DOHH2 (cell line): ENCODE results near the gene AXIN1.

Experiments
- H3F3A ChIP-seq: fragments of 200-600 bp; sonication (generic), shearing (Covaris generic); 2 replicates; pipeline ENCODE4 v1.6.0; 2016; ENCODE audit warnings: antibody characterized with exemption, mild to moderate bottlenecking; ENCODE audit not compliant: control insufficient read depth, insufficient read depth
- H3K27ac ChIP-seq: fragments of 200-600 bp; sonication (generic); 2 replicates; pipeline ENCODE4 v1.5.1; 2014; ENCODE audit warnings: low read depth, mild to moderate bottlenecking, low read length, moderate library complexity
- H3K27me3 ChIP-seq: fragments of 200-600 bp; sonication (generic); 2 replicates; pipeline ENCODE4 v1.6.1; 2014; ENCODE audit warnings: mild to moderate bottlenecking, low read length, mixed read lengths; ENCODE audit not compliant: control insufficient read depth
- H3K36me3 ChIP-seq: fragments of 200-600 bp; sonication (generic); 2 replicates; pipeline ENCODE4 v1.6.1; 2014; ENCODE audit warnings: mild to moderate bottlenecking, low read length, moderate library complexity, mixed read lengths; ENCODE audit not compliant: control insufficient read depth
- H3K4me1 ChIP-seq: fragments of 200-600 bp; sonication (generic); 2 replicates; pipeline ENCODE4 v1.6.1; 2014; ENCODE audit warnings: mild to moderate bottlenecking, low read length, mixed read lengths; ENCODE audit not compliant: control insufficient read depth
- H3K4me2 ChIP-seq: fragments of 200-600 bp; sonication (generic); 2 replicates; pipeline ENCODE4 v1.6.0; 2014; ENCODE audit warnings: mild to moderate bottlenecking, low read length, moderate library complexity
- H3K4me3 ChIP-seq: fragments of 200-600 bp; sonication (generic); 2 replicates; pipeline ENCODE4 v1.5.1; 2014; ENCODE audit warnings: mild to moderate bottlenecking, low read length, mixed read lengths
- H3K79me2 ChIP-seq: fragments of 200-600 bp; sonication (generic); 2 replicates; pipeline ENCODE4 v1.6.1; 2014; ENCODE audit warnings: mild to moderate bottlenecking, low read length, mixed read lengths; ENCODE audit not compliant: control insufficient read depth
- H3K9me2 ChIP-seq: fragments of 200-600 bp; sonication (generic); replicated peaks from 2 replicates; pipeline ENCODE4 v1.6.1; 2014; ENCODE audit warnings: mild to moderate bottlenecking, low read length, mixed read lengths; ENCODE audit not compliant: control insufficient read depth
- H3K9me3 ChIP-seq: fragments of 200-600 bp; sonication (generic); 2 replicates; pipeline ENCODE4 v1.6.1; 2014; ENCODE audit warnings: antibody characterized with exemption, low read length, mixed read lengths; ENCODE audit not compliant: control insufficient read depth, insufficient read depth
- H4K20me1 ChIP-seq: fragments of 200-600 bp; sonication (generic); 2 replicates; pipeline ENCODE4 v1.6.0; 2014; ENCODE audit warnings: low read depth, mild to moderate bottlenecking, antibody characterized with exemption, low read length, moderate library complexity; ENCODE audit not compliant: control insufficient read depth, insufficient read depth
- EZH2phosphoT487 ChIP-seq: fragments of 200-600 bp; sonication (generic); IDR thresholded peaks from 2 replicates; pipeline ENCODE4 v1.6.1; 2017; ENCODE audit warnings: borderline replicate concordance, mild to moderate bottlenecking, antibody characterized with exemption, low read length, moderate library complexity, mixed read lengths
- TF ChIP-seq, protein P1 (sequence below): fragments of 200-600 bp; sonication (generic); IDR thresholded peaks from one replicate; pipeline ENCODE4 v1.5.1; 2014; ENCODE audit warnings: antibody characterized with exemption, mild to moderate bottlenecking, low read depth, low read length; ENCODE audit not compliant: poor library complexity, severe bottlenecking

Gene AXIN1

DNA sequence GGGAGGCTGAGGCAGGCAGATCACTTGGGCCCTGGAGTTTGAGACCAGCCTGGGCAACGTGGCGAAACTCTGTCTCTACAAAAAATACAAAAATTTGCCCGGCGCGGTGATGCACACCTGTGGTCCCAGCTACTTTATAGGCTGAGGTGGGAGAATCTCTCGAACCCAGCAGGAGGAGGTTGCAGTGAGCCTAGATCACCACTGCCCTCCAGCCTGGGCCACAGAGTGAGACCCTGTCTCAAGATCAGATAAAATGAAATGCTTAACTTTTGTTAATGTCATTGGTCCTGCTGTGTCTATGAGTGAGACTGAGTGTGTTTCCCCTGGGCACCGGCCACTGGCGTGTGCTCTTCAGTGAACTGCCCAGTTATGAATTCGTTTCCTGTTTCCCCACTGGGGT is 107.4 kb downstream of the AXIN1 start:
- Histone ChIP-seq H3K4me2 (no peak overlapping the region), H3K27ac (no peak overlapping the region), H3K9me3 (no peaks in the 10 kb centered on the region), H3K36me3 (no peaks in the 10 kb centered on the region), H3K79me2 (peaks cover 15% of the 10 kb centered on the region), H3K9me2 (no peaks in the 10 kb centered on the region), H3F3A (no peaks in the 10 kb centered on the region), H3K27me3 (no peaks in the 10 kb centered on the region), H3K4me1 (peaks cover 4% of the 10 kb centered on the region; the same call in 1 of the 2 replicates), H4K20me1 (peaks cover 2% of the 10 kb centered on the region; the same call in 1 of the 2 replicates), H3K4me3 (no peak overlapping the region)
- no peak for TF ChIP-seq EZH2phosphoT487
- TF ChIP-seq, protein P1, sequence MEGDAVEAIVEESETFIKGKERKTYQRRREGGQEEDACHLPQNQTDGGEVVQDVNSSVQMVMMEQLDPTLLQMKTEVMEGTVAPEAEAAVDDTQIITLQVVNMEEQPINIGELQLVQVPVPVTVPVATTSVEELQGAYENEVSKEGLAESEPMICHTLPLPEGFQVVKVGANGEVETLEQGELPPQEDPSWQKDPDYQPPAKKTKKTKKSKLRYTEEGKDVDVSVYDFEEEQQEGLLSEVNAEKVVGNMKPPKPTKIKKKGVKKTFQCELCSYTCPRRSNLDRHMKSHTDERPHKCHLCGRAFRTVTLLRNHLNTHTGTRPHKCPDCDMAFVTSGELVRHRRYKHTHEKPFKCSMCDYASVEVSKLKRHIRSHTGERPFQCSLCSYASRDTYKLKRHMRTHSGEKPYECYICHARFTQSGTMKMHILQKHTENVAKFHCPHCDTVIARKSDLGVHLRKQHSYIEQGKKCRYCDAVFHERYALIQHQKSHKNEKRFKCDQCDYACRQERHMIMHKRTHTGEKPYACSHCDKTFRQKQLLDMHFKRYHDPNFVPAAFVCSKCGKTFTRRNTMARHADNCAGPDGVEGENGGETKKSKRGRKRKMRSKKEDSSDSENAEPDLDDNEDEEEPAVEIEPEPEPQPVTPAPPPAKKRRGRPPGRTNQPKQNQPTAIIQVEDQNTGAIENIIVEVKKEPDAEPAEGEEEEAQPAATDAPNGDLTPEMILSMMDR, result no peak

DNA sequence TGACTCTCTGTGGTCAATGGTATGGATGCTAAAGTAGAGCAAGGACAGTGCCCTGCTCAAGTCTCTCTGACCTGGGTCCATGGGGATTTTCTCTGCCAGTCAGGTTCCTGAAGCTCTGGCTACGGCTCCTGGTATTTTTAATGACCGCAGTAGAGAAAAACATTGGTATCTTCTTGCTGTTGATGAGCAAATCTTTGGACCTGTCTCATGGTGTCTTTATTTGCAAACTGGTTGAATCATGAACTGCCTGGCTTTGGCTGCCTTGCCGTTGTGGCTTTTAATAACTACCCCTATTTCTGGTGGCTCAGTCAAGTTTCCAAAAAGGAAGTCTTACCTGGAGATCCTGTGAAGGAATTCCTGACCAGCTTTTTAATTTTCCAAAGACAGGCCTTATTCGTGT is 109.2 kb downstream of the AXIN1 start:
- Histone ChIP-seq H3K36me3 (no peaks in the 10 kb centered on the region), H3K4me2 (no peak overlapping the region), H3K27ac (no peak overlapping the region), H3K4me3 (no peak overlapping the region), H3K9me2 (no peaks in the 10 kb centered on the region), H4K20me1 (peaks cover 2% of the 10 kb centered on the region; the same call in 1 of the 2 replicates), H3K27me3 (no peaks in the 10 kb centered on the region), H3F3A (no peaks in the 10 kb centered on the region), H3K79me2 (peaks cover 21% of the 10 kb centered on the region), H3K4me1 (peaks cover 4% of the 10 kb centered on the region; the same call in 1 of the 2 replicates), H3K9me3 (no peaks in the 10 kb centered on the region)
- TF ChIP-seq, protein P1, result no peak
- TF ChIP-seq EZH2phosphoT487, result no peak

DNA sequence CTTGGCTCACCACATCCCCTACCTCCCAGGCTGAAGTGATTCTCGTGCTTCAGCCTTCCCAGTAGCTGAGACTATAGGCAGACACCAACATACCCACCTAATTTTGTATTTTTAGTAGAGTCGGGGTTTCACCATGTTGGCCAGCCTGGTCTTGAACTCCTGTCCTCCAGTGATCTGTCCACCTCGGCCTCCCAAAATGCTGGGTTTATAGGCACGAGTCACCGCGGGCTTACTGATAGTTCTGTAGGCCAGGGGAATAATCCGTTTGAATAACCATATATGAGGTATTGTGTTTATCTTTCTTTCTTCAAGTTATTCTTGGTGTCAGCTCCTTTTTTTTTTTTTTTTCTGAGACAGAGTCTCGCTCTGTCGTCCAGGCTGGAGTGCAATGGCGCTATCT is 110.2 kb downstream of the AXIN1 start:
- Histone ChIP-seq H3K27ac (no peak overlapping the region), H3K79me2 (peaks cover 24% of the 10 kb centered on the region), H3K4me2 (no peak overlapping the region), H3F3A (no peaks in the 10 kb centered on the region; the same call in 1 of the 2 replicates), H3K4me3 (no peak overlapping the region), H3K9me3 (no peaks in the 10 kb centered on the region), H3K4me1 (peaks cover 4% of the 10 kb centered on the region; the same call in 1 of the 2 replicates), H3K9me2 (no peaks in the 10 kb centered on the region), H4K20me1 (peaks cover 2% of the 10 kb centered on the region; the same call in 1 of the 2 replicates), H3K27me3 (no peaks in the 10 kb centered on the region), H3K36me3 (no peaks in the 10 kb centered on the region)
- TF ChIP-seq, protein P1, result no peak
- TF ChIP-seq EZH2phosphoT487, result no peak
